GM23338 (cell line): ENCODE data around the gene RSPO1. TPM values are rescaled to one million over a fixed set of nuclear protein-coding genes. Genes with fewer than 3 reads are reported as not detected.

Experiments used
- ATAC-seq: fragments of 200-7000 bp; cut with Tn5 transposase; 3 replicates; pipeline ENCODE4 v1.9.1; 2020
- DNase-seq: peaks from one replicate; pipeline ENCODE4 v3.0.0-alpha.2; 2015; ENCODE audit warnings: low spot score
- H2AFZ ChIP-seq: fragments of 200-600 bp; sonication (generic); 2 replicates; pipeline ENCODE4 v1.8.0; 2016; ENCODE audit warnings: antibody characterized with exemption, mild to moderate bottlenecking, moderate library complexity
- H3F3A ChIP-seq: fragments of 200-600 bp; sonication (generic); replicated peaks from 2 replicates; pipeline ENCODE4 v1.8.0; 2017; ENCODE audit warnings: antibody characterized with exemption, mixed run types, low read depth
- H3K27ac ChIP-seq: fragments of 200-600 bp; sonication (generic); 2 replicates; pipeline ENCODE4 v1.6.1; 2016; ENCODE audit warnings: low read depth
- H3K27me3 ChIP-seq: fragments of 200-600 bp; sonication (generic); 2 replicates; pipeline ENCODE4 v1.8.0; 2016; ENCODE audit warnings: mild to moderate bottlenecking, mixed run types, moderate library complexity; ENCODE audit not compliant: insufficient read depth
- H3K36me3 ChIP-seq: fragments of 200-600 bp; sonication (generic); 2 replicates; pipeline ENCODE4 v1.8.0; 2016; ENCODE audit warnings: mild to moderate bottlenecking; ENCODE audit not compliant: insufficient read depth
- H3K4me1 ChIP-seq: fragments of 200-600 bp; sonication (generic); 2 replicates; pipeline ENCODE4 v1.8.0; 2016; ENCODE audit warnings: mild to moderate bottlenecking, moderate library complexity; ENCODE audit not compliant: insufficient read depth
- H3K4me2 ChIP-seq: fragments of 200-600 bp; sonication (generic); 2 replicates; pipeline ENCODE4 v1.7.1; 2017; ENCODE audit warnings: mixed run types
- H3K4me3 ChIP-seq: fragments of 200-600 bp; sonication (generic); 2 replicates; pipeline ENCODE4 v1.6.1; 2016; ENCODE audit warnings: mixed run types
- H3K79me2 ChIP-seq: fragments of 200-600 bp; sonication (generic); replicated peaks from 2 replicates; pipeline ENCODE4 v1.8.0; 2017; ENCODE audit warnings: mild to moderate bottlenecking; ENCODE audit not compliant: insufficient read depth
- H3K9me2 ChIP-seq: fragments of 200-600 bp; sonication (generic); 2 replicates; pipeline ENCODE4 v1.8.0; 2017; ENCODE audit not compliant: insufficient read depth
- H4K20me1 ChIP-seq: fragments of 200-600 bp; sonication (generic); replicated peaks from 2 replicates; pipeline ENCODE4 v1.8.0; 2017; ENCODE audit warnings: mild to moderate bottlenecking; ENCODE audit not compliant: insufficient read depth
- H3K27ac Mint-ChIP-seq: 2 replicates; pipeline ENCODE4 v1.8.0; 2020; ENCODE audit warnings: inconsistent platforms, mild to moderate bottlenecking, moderate library complexity, mixed read lengths
- H3K27me3 Mint-ChIP-seq: 3 replicates; pipeline ENCODE4 v1.8.0; 2022; ENCODE audit warnings: low read depth, mild to moderate bottlenecking, moderate library complexity, mixed read lengths, inconsistent platforms; ENCODE audit not compliant: insufficient read depth, poor library complexity
- H3K36me3 Mint-ChIP-seq: 3 replicates; pipeline ENCODE4 v1.8.0; 2021; ENCODE audit warnings: low read depth, mild to moderate bottlenecking, inconsistent platforms, moderate library complexity, mixed read lengths
- H3K4me1 Mint-ChIP-seq: 3 replicates; pipeline ENCODE4 v1.8.0; 2020; ENCODE audit warnings: mild to moderate bottlenecking, inconsistent platforms, mixed read lengths
- H3K4me3 Mint-ChIP-seq: 3 replicates; pipeline ENCODE4 v1.8.0; 2021; ENCODE audit warnings: moderate library complexity, mild to moderate bottlenecking, inconsistent platforms, mixed read lengths
- H3K9me3 Mint-ChIP-seq: 3 replicates; pipeline ENCODE4 v1.8.0; 2020; ENCODE audit warnings: moderate library complexity, mild to moderate bottlenecking, inconsistent platforms, mixed read lengths
- CREB1 ChIP-seq: fragments of 250-450 bp; sonication (Bioruptor Pico); IDR thresholded peaks from 2 replicates; pipeline ENCODE4 v1.5.0; 2020; ENCODE audit warnings: low read depth, mild to moderate bottlenecking, moderate library complexity
- ETS1 ChIP-seq: IDR thresholded peaks from 2 replicates; pipeline ENCODE4 v1.6.1; 2016; ENCODE audit warnings: antibody characterized with exemption
- POLR2AphosphoS5 ChIP-seq: IDR thresholded peaks from 2 replicates; pipeline ENCODE4 v1.6.1; 2016; ENCODE audit warnings: antibody characterized with exemption, low read depth
- REST ChIP-seq: IDR thresholded peaks from one replicate; pipeline ENCODE4 v1.6.1; 2018; ENCODE audit warnings: antibody characterized with exemption; ENCODE audit not compliant: unreplicated experiment
- STAT1 ChIP-seq: IDR thresholded peaks from one replicate; pipeline ENCODE4 v1.6.1; 2016; ENCODE audit warnings: antibody characterized with exemption; ENCODE audit not compliant: unreplicated experiment
- ZNF114 ChIP-seq: fragments of 250-450 bp; sonication (Bioruptor Pico); IDR thresholded peaks from 2 replicates; pipeline ENCODE4 v1.5.0; 2020; ENCODE audit warnings: mild to moderate bottlenecking, moderate library complexity
- ZNF462 ChIP-seq: fragments of 250-450 bp; sonication (Bioruptor Pico); IDR thresholded peaks from 2 replicates; pipeline ENCODE4 v1.5.0; 2020; ENCODE audit warnings: mild to moderate bottlenecking, moderate library complexity
- polyA plus RNA-seq: library from polyadenylated mRNA; unstranded; fragments of >200 nt; fragmentation: Nextera tagmentation; extraction: Ambion mirVana; gene quantifications from 2 replicates; pipeline ENCODE4 v1.2.1, GENCODE V29; 2016
- total RNA-seq: library from RNA; depleted of rRNA; stranded (reverse); fragments of >200 nt; shearing (Covaris generic); gene quantifications from 2 replicates; pipeline ENCODE4 v1.2.3, GENCODE V29; 2014

Gene RSPO1
- total and polyA plus RNA-seq, 2 experiments from 2014 or later: 0.11 TPM; not detected in 1

- no peak for TF ChIP-seq ZNF462 (CRISPR knock-in tag)
- TF ChIP-seq STAT1: no peak
- TF ChIP-seq REST: no peak
Observed at GRCh38 chr1:37575692-37576091, 59.0 kb downstream of the RSPO1 start (continued).

- Mint-ChIP-seq H3K27me3 (peaks cover 1% of the 10 kb centered on the region), H3K9me3 (no peaks in the 10 kb centered on the region), H3K36me3 (peaks cover 90% of the 10 kb centered on the region), H3K27ac (no peak overlapping the region), H3K4me1 (no peaks in the 10 kb centered on the region), H3K4me3 (no peak overlapping the region)
- no peak overlapping the region for H3K4me3 ChIP-seq
- no peaks in the 10 kb centered on the region for H3K4me1 ChIP-seq
- H3K79me2 ChIP-seq: no peaks in the 10 kb centered on the region; the same call in 1 of the 2 replicates
- H3K27ac ChIP-seq: no peak overlapping the region
- H2AFZ ChIP-seq: no peak overlapping the region
- no peaks in the 10 kb centered on the region for H3K27me3 ChIP-seq
- no peaks in the 10 kb centered on the region for H3K9me2 ChIP-seq
- DNase-seq (no peak), ATAC-seq (no peak)
- no peak for TF ChIP-seq CREB1
- no peak for TF ChIP-seq ZNF114
- TF ChIP-seq POLR2AphosphoS5: no peak
- no peak for TF ChIP-seq ETS1
- H4K20me1 ChIP-seq: peaks cover 49% of the 10 kb centered on the region
- H3K36me3 ChIP-seq: peaks cover 74% of the 10 kb centered on the region
- no peaks in the 10 kb centered on the region for H3F3A ChIP-seq
- no peak overlapping the region for H3K4me2 ChIP-seq
Observed at GRCh38 chr1:37574834-37575480, 59.7 kb downstream of the RSPO1 start.
